GM18867 (cell line): ENCODE data around the gene GPR155.

Source experiments
- ATAC-seq: cut with Tn5 transposase; IDR thresholded peaks from one replicate; pipeline ENCODE4 v1.9.1; 2021; ENCODE audit warnings: mild to moderate bottlenecking, moderate library complexity; ENCODE audit not compliant: unreplicated experiment

Gene GPR155

DNA sequence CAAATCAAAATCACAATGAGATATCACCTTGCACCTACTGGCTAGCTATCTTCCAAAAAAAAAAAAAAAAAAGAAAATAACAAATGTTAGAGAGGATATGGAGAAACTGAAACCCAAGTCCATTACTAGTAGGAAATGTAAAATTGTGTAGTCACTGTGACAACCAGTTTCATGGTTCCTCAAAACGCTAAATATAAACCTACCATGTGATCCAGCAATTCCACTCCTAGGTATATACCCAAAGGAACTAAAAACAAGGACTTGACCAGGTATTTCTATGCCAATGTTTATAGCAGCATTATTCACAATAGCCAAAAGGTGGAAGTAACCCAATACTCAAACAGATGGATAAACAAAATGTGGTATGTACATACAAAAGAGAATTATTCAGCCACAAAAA lies 103.0 kb downstream of the GPR155 start:
- ATAC-seq = no peak
